ENCODE results near the gene MARCHF11. TPM values are rescaled to one million over a fixed set of nuclear protein-coding genes. Genes with fewer than 3 reads are reported as not detected.

The MARCHF11 gene
- total and polyA plus RNA-seq, 2 of the 8 experiments (the other 6 are each of a cell fraction or from before 2014, with no cell fraction given): 0.27 to 0.82 TPM

DNA sequence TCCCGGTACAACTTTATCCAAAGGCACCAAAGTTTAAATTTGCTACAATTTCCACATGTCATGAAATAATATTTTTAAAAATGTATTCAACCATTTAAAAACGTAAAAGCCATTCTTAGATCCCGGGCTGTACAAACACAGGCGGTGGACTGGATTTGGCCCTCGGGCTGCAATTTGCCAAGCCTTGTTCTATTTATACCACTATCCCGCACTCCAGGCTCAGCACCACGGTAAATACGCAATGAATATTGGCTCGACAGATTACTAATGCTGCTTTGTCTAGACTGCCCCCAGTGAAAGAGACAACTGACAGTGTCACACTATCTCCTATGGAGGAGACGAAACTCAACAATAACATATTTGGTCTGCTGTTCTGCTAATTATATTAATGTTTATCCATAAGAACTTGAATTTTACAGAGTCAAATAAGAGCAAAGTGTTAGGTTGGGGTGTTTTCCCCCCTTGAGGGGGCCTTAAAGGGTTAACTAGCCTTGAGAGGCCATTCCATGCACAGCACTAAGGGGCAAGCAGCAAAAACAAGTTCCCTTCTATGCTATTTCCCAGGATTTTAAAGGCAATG is 98.1 kb downstream of the MARCHF11 start (continued):
- TF ChIP-seq CHD7 (IDR thresholded peaks at IDR 0.05; ENCODE audit: insufficient replicate concordance, low read length) (no peak), KDM4A (IDR thresholded peaks at IDR 0.05; ENCODE audit: low read depth, low read length, severe bottlenecking) (no peak), KDM1A (IDR thresholded peaks at IDR 0.05; ENCODE audit: borderline replicate concordance, low read length) (no peak), SIN3A (conservative IDR thresholded peaks at IDR 0.05 in 1 of 2, IDR thresholded peaks at IDR 0.05 in 1 of 2; ENCODE audit: low read depth in 1 of 2, low read length in 2 of 2) (no peak), JUN (IDR thresholded peaks at IDR 0.05; ENCODE audit: low read depth, low read length) (no peak), CBX5 (IDR thresholded peaks at IDR 0.05; ENCODE audit: low read depth, low read length) (no peak), TCF12 (IDR thresholded peaks at IDR 0.05; ENCODE audit: low read depth, low read length) (no peak), CHD2 (IDR thresholded peaks at IDR 0.05; ENCODE audit: low read length) (no peak), RFX5 (IDR thresholded peaks at IDR 0.05; ENCODE audit: borderline replicate concordance, low read depth, low read length) (no peak), KDM5A (IDR thresholded peaks at IDR 0.05; ENCODE audit: low read length) (no peak), POLR2A (IDR thresholded peaks at IDR 0.05; ENCODE audit: control extremely low read depth in 1 of 2, low read depth in 2 of 2, low read length in 2 of 2) (no peak), CTBP2 (IDR thresholded peaks at IDR 0.05; ENCODE audit: borderline replicate concordance, insufficient read depth, insufficient read length, low read length) (no peak)

All from H1 (cell line).